Measurements from ENCODE around the gene RXRA.
A peak's percentile ranks its signal among the peaks of the same experiment; 100 is the strongest.

RXRA gene

GRCh38 chr9:134437403-134438194, 111.3 kb downstream of the RXRA start:
- no peak for DNase-seq

- no peak for DNase-seq
These were observed 112.0 kb downstream of the RXRA start for GRCh38 chr9:134438195-134438788.

GRCh38 chr9:134439368-134439784, 113.1 kb downstream of the RXRA start:
- DNase-seq, result no peak

- no peak for DNase-seq
These were observed 114.5 kb downstream of the RXRA start for GRCh38 chr9:134440636-134441226.

GRCh38 chr9:134441227-134442084, 115.2 kb downstream of the RXRA start:
- DNase-seq, result no peak

- no peak for DNase-seq
These were observed 115.8 kb downstream of the RXRA start for GRCh38 chr9:134442085-134442474.

GRCh38 chr9:134442486-134443173, 116.4 kb downstream of the RXRA start:
- DNase-seq, result no peak

GRCh38 chr9:134443174-134444037, 117.2 kb downstream of the RXRA start:
- DNase-seq, result peak; percentile 89

- DNase-seq, result no peak
These were observed 117.7 kb downstream of the RXRA start for GRCh38 chr9:134444038-134444315.

GRCh38 chr9:134445000-134445399, 118.7 kb downstream of the RXRA start:
- DNase-seq, result no peak

GRCh38 chr9:134449180-134449916, 123.1 kb downstream of the RXRA start:
- peak; percentile 95 for DNase-seq

GRCh38 chr9:134451700-134452458, 125.6 kb downstream of the RXRA start:
- DNase-seq, result no peak

- DNase-seq, result no peak
These were observed 126.5 kb downstream of the RXRA start for GRCh38 chr9:134452728-134453127.

- DNase-seq, result no peak
These were observed 127.7 kb downstream of the RXRA start for GRCh38 chr9:134453776-134454475.

GRCh38 chr9:134454476-134454857, 128.2 kb downstream of the RXRA start:
- DNase-seq, result peak; percentile 43

GRCh38 chr9:134455021-134455471, 128.8 kb downstream of the RXRA start:
- DNase-seq, result no peak

- DNase-seq, result no peak
These were observed 129.3 kb downstream of the RXRA start for GRCh38 chr9:134455537-134455933.

- peak; percentile 67 for DNase-seq
These were observed 129.9 kb downstream of the RXRA start for GRCh38 chr9:134455934-134456755.

Data from hematopoietic multipotent progenitor cell treated with erythropoietin and hydrocortisone succinate and interleukin-3 and kit ligand, for 6 days (in vitro differentiated cells).